Vagina (tissue), 2 donors: ENCODE results near the gene RNF224.

Experiments used
- POLR2A ChIP-seq, 2 donors: fragments of 450-650 bp; IDR thresholded peaks; one replicate each; pipeline ENCODE4 v1.6.1; 2017; ENCODE audit warnings: antibody characterized with exemption in 2 of 2, mild to moderate bottlenecking in 2 of 2, moderate library complexity in 2 of 2
- POLR2AphosphoS5 ChIP-seq, 2 donors: sonication (generic); formaldehyde crosslinking; IDR thresholded peaks; one replicate each; pipeline ENCODE4 v1.9.0; 2017; ENCODE audit warnings: antibody characterized with exemption in 2 of 2, mild to moderate bottlenecking in 2 of 2, low read depth in 1 of 2; ENCODE audit not compliant: insufficient read depth in 1 of 2

GRCh38 chr9:137232101-137232500 is 4.8 kb downstream of the RNF224 start:
- TF ChIP-seq POLR2AphosphoS5 (IDR thresholded peaks at IDR 0.05; ENCODE audit: insufficient read depth in 1 of 2, low read depth in 1 of 2) (no peak), POLR2A (IDR thresholded peaks at IDR 0.05) (no peak)
